T follicular helper cell (primary cell): Measurements from ENCODE around the gene HOTAIR.
A peak's percentile ranks its signal among the peaks of the same experiment; 100 is the strongest.

Source experiments
- DNase-seq: peaks from one replicate; pipeline ENCODE4 v3.0.0-alpha.2; 2020; ENCODE audit warnings: low read depth

The HOTAIR gene

GRCh38 chr12:53988541-53989226 is 13.9 kb upstream of the HOTAIR start:
- no peak for DNase-seq

- DNase-seq = no peak
These were observed 13.1 kb upstream of the HOTAIR start for GRCh38 chr12:53987787-53988230.

- DNase-seq = no peak
These were observed 12.1 kb upstream of the HOTAIR start for GRCh38 chr12:53986686-53987483.

GRCh38 chr12:53985994-53986685 is 11.4 kb upstream of the HOTAIR start:
- DNase-seq = no peak

GRCh38 chr12:53985692-53985993 is 10.9 kb upstream of the HOTAIR start:
- no peak for DNase-seq

- peak; percentile 51 for DNase-seq
These were observed 10.3 kb upstream of the HOTAIR start, which contains the start of gene HOXC10 for GRCh38 chr12:53984901-53985691. Gene HOXC10, plus strand, starts transcription at chr12:53985146. Its CDS starts 114 bp downstream, at chr12:53985260.

GRCh38 chr12:53983950-53984572 is 9.3 kb upstream of the HOTAIR start:
- DNase-seq = no peak

GRCh38 chr12:53983568-53983949 is 8.8 kb upstream of the HOTAIR start:
- DNase-seq = no peak

- DNase-seq = no peak
These were observed 8.2 kb upstream of the HOTAIR start for GRCh38 chr12:53982648-53983567.

- no peak for DNase-seq
These were observed 7.1 kb upstream of the HOTAIR start for GRCh38 chr12:53981634-53982565.

- DNase-seq = no peak
These were observed 6.2 kb upstream of the HOTAIR start for GRCh38 chr12:53980802-53981496.

GRCh38 chr12:53980104-53980801 is 5.5 kb upstream of the HOTAIR start:
- no peak for DNase-seq

- DNase-seq = no peak
These were observed 4.0 kb upstream of the HOTAIR start for GRCh38 chr12:53978477-53979356.

- DNase-seq = no peak
These were observed 3.1 kb upstream of the HOTAIR start for GRCh38 chr12:53977596-53978445.

- no peak for DNase-seq
These were observed 2.3 kb upstream of the HOTAIR start for GRCh38 chr12:53976823-53977595.
